Nucleus accumbens (tissue), 56 donors: Measurements from ENCODE around the gene AFF1.

Experiments
- DNase-seq, 56 donors: peaks; one replicate each; lab custom pipeline; 2025; lab: John Stamatoyannopoulos, UW

The AFF1 gene

GRCh38 chr4:86918539-86919072, 16.2 kb upstream of the AFF1 start:
- no peak for DNase-seq

- no peak for DNase-seq
These were observed 15.1 kb upstream of the AFF1 start for GRCh38 chr4:86919561-86920223.

GRCh38 chr4:86921608-86922252, 13.1 kb upstream of the AFF1 start:
- no peak for DNase-seq

GRCh38 chr4:86924811-86925210, 10.0 kb upstream of the AFF1 start:
- DNase-seq, result no peak

- DNase-seq, result no peak
These were observed 8.2 kb upstream of the AFF1 start for GRCh38 chr4:86926435-86927086.

- no peak for DNase-seq
These were observed 6.9 kb upstream of the AFF1 start for GRCh38 chr4:86927843-86928395.

- no peak for DNase-seq
These were observed 6.2 kb upstream of the AFF1 start for GRCh38 chr4:86928400-86929255.

- peak in 4 of 56 donors; percentile 25 to 53 (median 28) for DNase-seq
These were observed 552 bp upstream of the AFF1 start for GRCh38 chr4:86934147-86934770.

GRCh38 chr4:86935566-86935852, 698 bp downstream of the AFF1 start:
- DNase-seq, result peak in 12 of 56 donors; percentile 19 to 52 (median 36)

GRCh38 chr4:86935853-86936733, 1.3 kb downstream of the AFF1 start:
- DNase-seq, result peak in 29 of 56 donors; percentile 3 to 74 (median 22)

- DNase-seq, result no peak
These were observed 4.1 kb downstream of the AFF1 start for GRCh38 chr4:86938771-86939520.

GRCh38 chr4:86939729-86940575, 5.1 kb downstream of the AFF1 start:
- no peak for DNase-seq

- no peak for DNase-seq
These were observed 6.2 kb downstream of the AFF1 start for GRCh38 chr4:86940920-86941460.

GRCh38 chr4:86942185-86942666, 7.4 kb downstream of the AFF1 start:
- no peak for DNase-seq

GRCh38 chr4:86944964-86945781, 10.4 kb downstream of the AFF1 start:
- no peak for DNase-seq
